ENCODE measurements around the gene FKBP15.

GRCh38 chr9:113163001-113163400 is 58.1 kb downstream of the FKBP15 start:
- TF ChIP-seq, protein P1, sequence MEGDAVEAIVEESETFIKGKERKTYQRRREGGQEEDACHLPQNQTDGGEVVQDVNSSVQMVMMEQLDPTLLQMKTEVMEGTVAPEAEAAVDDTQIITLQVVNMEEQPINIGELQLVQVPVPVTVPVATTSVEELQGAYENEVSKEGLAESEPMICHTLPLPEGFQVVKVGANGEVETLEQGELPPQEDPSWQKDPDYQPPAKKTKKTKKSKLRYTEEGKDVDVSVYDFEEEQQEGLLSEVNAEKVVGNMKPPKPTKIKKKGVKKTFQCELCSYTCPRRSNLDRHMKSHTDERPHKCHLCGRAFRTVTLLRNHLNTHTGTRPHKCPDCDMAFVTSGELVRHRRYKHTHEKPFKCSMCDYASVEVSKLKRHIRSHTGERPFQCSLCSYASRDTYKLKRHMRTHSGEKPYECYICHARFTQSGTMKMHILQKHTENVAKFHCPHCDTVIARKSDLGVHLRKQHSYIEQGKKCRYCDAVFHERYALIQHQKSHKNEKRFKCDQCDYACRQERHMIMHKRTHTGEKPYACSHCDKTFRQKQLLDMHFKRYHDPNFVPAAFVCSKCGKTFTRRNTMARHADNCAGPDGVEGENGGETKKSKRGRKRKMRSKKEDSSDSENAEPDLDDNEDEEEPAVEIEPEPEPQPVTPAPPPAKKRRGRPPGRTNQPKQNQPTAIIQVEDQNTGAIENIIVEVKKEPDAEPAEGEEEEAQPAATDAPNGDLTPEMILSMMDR (conservative IDR thresholded peaks at IDR 0.05; ENCODE audit: low read depth, low read length), result no peak
- TF ChIP-seq EZH2 (IDR thresholded peaks at IDR 0.05; ENCODE audit: borderline replicate concordance, low read depth, low read length, poor library complexity, severe bottlenecking), result no peak

Measured in A673 (cell line).